GM18951 (cell line): ENCODE measurements around the gene TRIM41.
"Not testable (repeated sequence)": the region's sequence is repeated elsewhere in the genome, so short reads cannot be mapped to it uniquely, and the experiment has no call there.

ENCODE experiments used
- POLR2A ChIP-seq: IDR thresholded peaks from 4 replicates; pipeline ENCODE4 v1.6.1; 2011; ENCODE audit warnings: mild to moderate bottlenecking; ENCODE audit not compliant: insufficient read length, insufficient read depth; ENCODE audit errors: extremely low read depth
- in situ Hi-C: fragments of 300-500 bp; cut with MboI; formaldehyde crosslinking; loops from one replicate; pipeline ENCODE4 v1.12.0; 2022; ENCODE audit warnings: low sequenced_read_pairs, mixed read lengths, inconsistent platforms; ENCODE audit not compliant: unreplicated experiment

TRIM41 gene

DNA sequence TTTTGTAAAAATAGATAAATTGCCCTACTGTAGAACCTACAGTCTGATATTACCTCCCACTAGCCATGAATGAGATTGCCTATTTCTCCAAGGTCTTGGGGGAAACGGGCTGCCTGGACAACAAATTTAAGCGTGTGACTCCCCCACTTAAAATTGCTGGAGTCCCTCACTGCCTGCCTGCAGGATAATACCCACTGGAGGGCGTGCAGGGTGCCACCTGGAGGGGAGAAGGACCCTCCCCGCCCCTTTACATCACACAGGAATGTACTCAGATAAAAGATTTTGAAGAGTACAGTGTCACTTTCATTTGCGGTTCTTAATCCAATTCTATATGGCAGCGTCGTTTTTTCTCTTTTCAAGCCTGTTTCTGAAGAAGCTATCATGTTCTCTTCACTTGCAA, 11.9 kb upstream of the TRIM41 start:
- TF ChIP-seq POLR2A, result no peak
- in situ Hi-C loops, result no loop called here

DNA sequence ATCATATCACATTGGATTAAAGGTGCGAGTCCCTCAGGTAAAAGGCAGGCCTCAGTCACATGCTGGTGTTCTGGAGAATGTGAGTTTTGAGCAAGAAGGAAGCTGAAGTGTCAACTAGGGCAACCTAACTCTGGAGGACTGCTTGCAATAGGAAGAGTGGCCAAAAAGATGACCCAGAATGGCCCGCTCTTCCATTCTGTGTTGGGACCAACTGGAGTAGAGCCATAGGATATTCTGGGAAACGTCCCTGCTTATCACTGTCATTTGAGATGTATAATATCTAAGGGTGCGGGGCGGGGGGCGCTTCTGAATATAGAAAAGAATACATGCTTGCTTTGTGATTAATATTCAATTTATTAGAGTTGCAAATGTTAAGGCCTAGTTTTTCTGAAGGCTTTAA, 11.0 kb upstream of the TRIM41 start:
- in situ Hi-C loops, result no loop called here
- TF ChIP-seq POLR2A, result no peak

GRCh38 chr5:181212934-181213333, 10.1 kb upstream of the TRIM41 start:
- no peak for TF ChIP-seq POLR2A
- in situ Hi-C loops, result no loop called here

- in situ Hi-C loops, result not testable (repeated sequence)
Measured at GRCh38 chr5:181214249-181214648, 8.8 kb upstream of the TRIM41 start.

- TF ChIP-seq POLR2A, result no peak
- in situ Hi-C loops, result no loop called here
Measured at GRCh38 chr5:181215997-181216989, 6.8 kb upstream of the TRIM41 start.

GRCh38 chr5:181217111-181217802, 5.8 kb upstream of the TRIM41 start:
- no peak for TF ChIP-seq POLR2A
- in situ Hi-C loops, result no loop called here

GRCh38 chr5:181217803-181218062, 5.3 kb upstream of the TRIM41 start:
- no peak for TF ChIP-seq POLR2A
- in situ Hi-C loops, result no loop called here

DNA sequence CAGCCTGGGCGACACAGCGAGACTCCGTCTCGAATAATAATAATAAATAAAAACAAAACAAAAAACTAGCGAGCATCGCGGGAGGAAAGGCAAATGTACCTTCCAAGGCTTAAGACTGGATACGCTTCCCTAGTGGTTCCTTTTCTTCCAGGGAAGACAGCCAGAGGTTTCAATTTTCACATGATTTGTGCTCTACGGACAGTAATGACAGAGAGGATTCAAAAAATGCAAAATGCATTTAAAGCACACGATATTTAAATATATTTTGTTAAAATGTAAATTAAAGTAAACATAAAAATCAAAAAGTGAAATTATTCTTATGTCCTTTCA, 4.3 kb upstream of the TRIM41 start:
- TF ChIP-seq POLR2A, result no peak
- in situ Hi-C loops, result no loop called here

GRCh38 chr5:181219262-181220177, 3.6 kb upstream of the TRIM41 start:
- no peak for TF ChIP-seq POLR2A
- in situ Hi-C loops, result no loop called here

DNA sequence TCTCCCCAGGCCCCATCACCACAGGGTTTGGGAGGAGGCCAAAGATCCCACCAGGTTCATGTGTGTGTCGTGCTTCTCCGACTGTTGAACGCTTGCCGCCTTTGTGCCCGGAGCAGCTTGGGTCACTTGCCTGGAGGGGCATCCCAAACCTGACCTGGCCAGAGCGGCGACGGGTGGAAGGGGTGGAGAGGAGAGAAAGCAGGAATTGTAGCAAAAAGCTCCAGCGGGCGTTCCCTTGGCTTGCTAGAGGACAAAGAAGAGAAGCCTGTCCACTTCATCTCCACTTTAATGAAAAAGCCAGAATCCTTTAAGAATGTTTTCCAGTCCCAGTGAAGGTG, 2.9 kb upstream of the TRIM41 start:
- no peak for TF ChIP-seq POLR2A

GRCh38 chr5:181221105-181221791, 1.8 kb upstream of the TRIM41 start:
- in situ Hi-C loops, result no loop called here

More for the DNA sequence above, 2.9 kb upstream of the TRIM41 start:
- in situ Hi-C loops, result no loop called here

DNA sequence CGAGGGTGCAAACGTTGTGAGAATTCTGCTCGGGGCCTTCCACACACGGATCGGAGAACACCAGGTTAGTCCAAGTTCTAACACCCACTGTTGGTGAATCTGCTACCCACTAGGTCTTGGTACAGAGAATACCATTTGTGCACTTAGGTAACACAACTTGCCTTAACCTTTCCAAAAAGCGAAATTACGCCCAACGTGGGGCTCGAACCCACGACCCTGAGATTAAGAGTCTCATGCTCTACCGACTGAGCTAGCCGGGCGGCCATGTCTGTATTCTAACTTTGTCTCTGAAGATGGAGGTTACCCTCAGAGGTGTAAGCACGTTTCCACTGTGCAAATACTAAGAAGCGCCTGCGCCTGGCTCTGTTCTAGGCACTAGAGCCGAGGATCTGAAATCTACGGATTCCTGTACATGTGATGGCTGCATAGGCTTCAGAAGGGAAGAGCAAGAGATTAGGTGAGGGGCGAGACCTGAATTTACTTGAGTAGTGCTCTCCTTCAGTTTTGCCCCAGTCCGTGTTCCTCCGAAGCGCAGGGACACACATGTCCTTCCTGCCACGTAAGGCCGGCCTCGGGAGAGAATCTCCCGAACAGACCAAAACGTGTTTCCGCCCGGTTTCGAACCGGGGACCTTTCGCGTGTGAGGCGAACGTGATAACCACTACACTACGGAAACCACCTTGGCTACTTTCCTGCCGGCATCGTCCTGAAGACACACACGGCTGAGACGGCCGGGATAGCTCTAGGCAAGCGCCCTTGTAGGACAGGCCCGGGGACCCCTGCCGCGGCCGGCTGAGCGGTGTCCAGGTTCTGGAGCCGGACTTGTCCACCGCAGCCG, 1.1 kb upstream of the TRIM41 start:
- peak; percentile 50 for TF ChIP-seq POLR2A
- in situ Hi-C loops, result no loop called here

More at GRCh38 chr5:181221105-181221791, 1.8 kb upstream of the TRIM41 start:
- TF ChIP-seq POLR2A, result no peak
